KBM-7 (cell line): ENCODE results near the gene SKAP2.
"Not testable (repeated sequence)": the region's sequence is repeated elsewhere in the genome, so short reads cannot be mapped to it uniquely, and the experiment has no call there.

Experiments used
- DNase-seq: peaks from one replicate; pipeline ENCODE4 v3.0.0-alpha.2; 2015
- in situ Hi-C: fragments of 300-500 bp; cut with MboI; formaldehyde crosslinking; loops from 2 replicates; pipeline ENCODE4 v1.14.3; 2020; ENCODE audit warnings: low sequenced_read_pairs, low pct_unique_long_range_greater_than_20kb, mixed read lengths

Gene SKAP2

DNA sequence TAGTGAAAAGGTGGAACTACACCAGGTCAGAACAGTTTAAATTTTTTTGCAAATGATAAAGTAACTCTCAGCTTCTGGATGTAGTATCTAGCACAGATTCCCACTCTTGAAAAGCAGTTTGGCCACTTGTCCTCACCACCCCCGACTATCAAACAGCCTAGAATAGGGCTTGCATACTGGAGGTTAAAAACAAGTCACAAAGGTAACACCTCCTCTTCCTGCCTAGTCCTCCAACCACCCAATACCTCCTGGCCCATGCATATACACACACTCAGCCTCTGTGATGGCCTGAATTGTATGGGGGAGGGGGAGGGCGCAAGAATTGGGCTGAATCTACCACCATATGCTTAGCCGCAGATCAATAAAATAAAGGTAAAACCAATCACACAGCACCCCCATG is 5.7 kb downstream of the SKAP2 start:
- in situ Hi-C loops, result loop anchor here (10.0 kb wide), 1 partner anchor 296 kb away; the partner anchor contains the start of genes HOXA3 and HOXA7
- DNase-seq, result peak; percentile 26

DNA sequence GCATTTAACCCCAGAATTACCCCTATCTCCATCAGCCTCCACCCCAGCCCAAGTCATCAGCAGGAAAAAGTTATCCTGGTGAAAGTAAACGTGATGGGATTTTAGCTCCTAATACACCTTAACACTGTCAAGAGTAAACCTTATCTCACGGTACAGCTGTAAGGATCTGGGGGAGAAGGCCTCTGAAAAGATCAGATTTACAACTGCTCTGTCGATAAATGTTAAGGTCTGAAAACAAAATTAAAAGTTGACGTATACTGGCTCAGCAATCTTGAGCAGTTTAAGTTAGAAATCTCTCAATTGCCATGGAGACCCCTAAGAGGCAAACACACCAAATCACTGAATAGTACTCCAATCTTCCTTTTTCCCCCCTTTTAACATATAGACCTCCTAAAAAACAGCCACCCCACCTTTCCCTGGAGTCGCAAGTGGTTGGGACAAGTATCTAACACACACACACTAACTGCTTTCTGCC is 6.1 kb downstream of the SKAP2 start:
- peak; percentile 23 for DNase-seq

DNA sequence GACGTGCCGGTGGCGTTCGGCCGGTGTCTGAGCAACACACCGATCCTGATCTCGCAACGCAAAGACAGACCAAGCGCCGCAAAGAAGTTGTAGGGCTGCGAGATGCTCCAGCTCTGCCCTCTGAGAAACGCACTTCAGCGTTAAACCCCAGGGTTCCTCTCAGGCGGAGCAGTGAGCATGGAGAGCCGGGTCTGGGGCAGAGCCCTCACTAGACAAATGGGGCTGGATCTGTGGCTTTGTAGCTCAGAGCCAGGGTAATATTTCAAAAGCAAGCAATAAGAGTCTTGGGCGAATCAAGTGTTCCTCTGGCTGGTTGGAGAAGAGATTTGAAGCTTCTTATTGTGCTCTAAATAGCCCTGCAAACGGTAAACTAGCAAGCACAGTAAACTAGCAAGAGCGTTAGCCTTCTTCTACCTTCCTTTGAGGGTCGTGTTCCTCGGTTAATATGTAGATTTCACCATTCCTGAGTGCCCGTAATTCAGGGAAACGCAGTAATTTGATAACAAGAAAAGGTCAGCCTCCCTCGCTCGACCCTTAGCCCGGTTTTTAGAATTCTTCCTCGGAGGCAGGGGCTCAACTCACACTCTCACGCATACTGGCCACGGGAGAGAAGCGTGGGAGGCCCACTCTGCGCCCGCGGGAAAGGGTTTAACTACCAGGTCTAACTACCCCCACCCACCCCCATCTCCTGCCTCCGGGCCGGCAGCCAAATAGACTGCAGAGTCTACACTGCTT is 6.7 kb downstream of the SKAP2 start:
- peak; percentile 71 for DNase-seq
- in situ Hi-C loops, result loop anchor here (10.0 kb wide), 1 partner anchor 297 kb away; the partner anchor contains the start of genes HOXA3 and HOXA7

More for the DNA sequence above, 6.1 kb downstream of the SKAP2 start:
- in situ Hi-C loops, result loop anchor here (10.0 kb wide), 1 partner anchor 297 kb away; the partner anchor contains the start of genes HOXA3 and HOXA7

DNA sequence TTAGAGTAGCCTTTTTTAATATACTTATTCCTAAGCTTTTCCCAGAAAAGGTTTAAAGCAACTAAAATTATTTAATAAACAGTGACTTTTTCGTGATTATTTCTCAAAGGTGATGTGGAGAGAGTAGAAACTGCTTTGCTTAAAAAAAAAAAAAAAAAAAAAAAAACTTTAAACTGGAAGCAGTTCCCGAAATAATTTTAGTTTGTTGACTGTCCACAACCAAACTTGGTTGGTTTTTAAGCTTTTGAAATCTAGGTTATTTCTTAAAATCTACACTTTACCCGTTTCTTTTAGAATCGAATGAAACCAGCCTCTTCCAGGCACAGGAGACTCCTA is 7.3 kb downstream of the SKAP2 start:
- DNase-seq, result no peak
- in situ Hi-C loops, result loop anchor here (10.0 kb wide), 1 partner anchor 298 kb away; the partner anchor contains the start of genes HOXA3 and HOXA7

DNA sequence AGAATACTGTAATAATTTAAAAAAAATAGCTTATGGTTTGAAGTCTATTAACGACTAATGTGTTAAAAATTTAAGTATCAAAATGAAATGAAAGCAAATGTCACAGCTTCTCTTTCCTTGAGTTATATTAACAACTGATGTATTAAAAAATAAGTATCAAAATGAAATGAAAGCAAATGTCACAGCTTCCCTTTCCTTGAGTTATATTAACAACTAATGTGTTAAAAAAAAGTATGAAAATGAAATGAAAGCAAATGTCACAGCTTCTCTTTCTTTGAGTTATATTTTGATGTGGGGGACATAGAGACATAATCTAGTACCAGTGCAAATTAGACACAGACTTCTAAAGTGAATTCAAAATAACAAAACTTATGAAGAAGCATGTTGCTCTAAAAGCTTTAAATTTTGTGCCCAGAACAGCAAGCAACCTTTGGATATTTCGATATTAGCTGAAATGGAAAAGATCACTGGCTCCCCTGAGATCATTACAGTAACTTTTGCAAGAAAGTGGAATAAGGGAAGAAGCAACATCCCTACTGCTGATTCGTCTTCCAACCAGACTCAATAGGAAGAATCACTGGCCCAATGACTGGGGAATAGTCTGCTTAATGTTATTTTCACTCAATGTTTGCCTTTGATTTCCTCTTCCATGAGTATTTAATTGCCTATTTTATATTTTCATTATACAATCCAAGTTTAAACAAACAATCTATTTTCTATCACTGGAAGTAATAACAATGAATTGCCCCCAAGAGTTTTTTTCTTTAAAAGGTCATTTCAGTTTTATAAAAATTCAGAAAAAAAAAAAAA is 8.0 kb downstream of the SKAP2 start:
- peak; percentile 28 for DNase-seq
- in situ Hi-C loops, result loop anchor here (10.0 kb wide), 1 partner anchor 298 kb away; the partner anchor contains the start of genes HOXA3 and HOXA7

DNA sequence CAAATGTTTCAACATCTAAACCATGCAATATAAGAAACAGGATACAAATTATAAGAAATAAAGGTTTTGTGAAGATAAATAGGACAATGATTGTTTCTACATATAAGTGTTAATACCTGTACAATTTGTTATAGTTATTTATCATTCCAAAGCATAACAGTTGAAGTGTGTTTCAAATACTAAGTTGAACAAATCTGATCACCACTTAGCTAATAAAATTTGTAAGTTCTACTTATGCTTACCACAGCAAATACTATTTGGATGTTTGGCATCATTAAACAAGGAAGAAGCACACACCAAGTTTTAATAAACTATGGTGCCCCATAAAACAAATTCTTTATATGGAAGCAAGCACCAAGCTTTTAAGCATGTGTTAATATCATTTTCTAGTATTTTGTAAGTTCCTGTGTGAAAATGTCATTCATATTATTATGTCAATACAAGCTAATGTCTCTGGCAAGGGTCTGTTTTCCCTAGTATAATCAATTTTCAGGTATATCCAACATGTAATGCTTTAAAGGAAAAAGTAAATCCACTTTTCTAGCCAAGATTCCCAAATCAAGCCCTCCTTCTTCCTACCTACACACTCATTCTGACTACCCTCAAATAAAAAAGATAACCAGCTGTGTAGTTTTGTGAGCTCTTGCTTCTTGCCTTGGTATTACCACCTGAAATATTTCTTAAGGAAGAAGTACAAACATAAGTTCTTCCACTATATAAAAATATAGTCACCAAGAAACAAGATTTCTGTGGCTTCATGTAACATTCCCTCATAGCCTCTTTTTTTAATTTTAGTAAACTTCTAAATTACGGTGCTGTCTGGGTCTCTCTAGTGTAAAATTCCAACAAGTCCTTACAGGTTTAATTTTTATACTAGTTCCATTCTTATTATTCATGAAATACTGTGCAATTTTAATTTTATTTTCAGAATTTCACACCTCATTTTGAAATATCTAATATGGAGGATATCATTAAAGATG is 9.2 kb downstream of the SKAP2 start:
- in situ Hi-C loops, result loop anchor here (10.0 kb wide), 1 partner anchor 300 kb away; the partner anchor contains the start of genes HOXA3 and HOXA7

DNA sequence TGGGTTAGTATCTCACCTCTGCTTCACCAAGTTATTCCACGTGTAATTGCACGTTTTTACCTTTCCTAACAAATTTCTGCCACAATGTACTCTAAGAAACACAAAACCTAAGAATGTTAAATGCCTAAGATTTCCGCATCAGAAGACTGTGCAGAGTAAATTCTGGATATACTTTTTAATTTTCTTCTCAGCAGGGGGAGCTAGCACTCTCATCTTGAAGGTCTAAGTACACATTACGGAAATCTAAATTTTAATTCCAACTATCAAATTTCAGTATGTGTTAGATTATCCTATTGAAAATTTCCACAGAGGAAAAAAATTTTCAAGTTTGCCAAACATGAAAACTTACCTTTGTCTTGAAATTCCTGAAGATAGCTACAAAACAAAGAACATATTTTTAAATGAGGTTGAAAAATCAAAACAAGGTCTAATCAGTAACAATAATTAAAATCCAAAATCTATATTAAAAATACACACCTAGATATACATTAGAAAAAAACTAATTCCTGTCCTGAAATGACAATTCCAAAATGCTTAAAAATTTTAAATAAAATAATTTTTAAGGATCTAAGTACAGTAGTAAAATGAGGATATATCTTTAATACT is 10.5 kb downstream of the SKAP2 start:
- in situ Hi-C loops, result loop anchor here (10.0 kb wide), 1 partner anchor 301 kb away; the partner anchor contains the start of genes HOXA3 and HOXA7

More for the DNA sequence above, 9.2 kb downstream of the SKAP2 start:
- no peak for DNase-seq

DNA sequence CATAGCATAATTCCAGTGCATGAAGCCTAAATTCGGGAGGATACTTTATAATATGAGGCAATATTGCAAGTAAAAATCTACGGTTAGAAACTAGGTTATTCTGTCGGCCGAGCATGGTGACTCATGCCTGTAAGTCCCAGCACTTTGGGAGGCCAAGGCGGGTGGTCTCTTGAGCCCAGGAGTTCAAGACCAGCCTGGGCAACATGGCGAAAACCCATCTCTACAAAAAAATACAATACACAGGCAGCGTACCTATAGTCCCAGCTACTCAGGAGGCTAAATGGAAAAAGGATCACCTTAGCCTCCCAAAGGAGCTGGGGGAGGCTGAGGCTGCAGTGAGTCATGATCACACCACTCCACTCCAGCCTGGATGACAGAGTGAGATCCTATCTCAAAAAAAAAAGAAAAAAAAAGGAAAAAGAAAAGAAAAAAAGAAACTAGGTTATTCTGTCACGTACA is 14.2 kb downstream of the SKAP2 start:
- in situ Hi-C loops, result loop anchor here (10.0 kb wide), 1 partner anchor 305 kb away; the partner anchor contains the start of genes HOXA3 and HOXA7

More for the DNA sequence above, 10.5 kb downstream of the SKAP2 start:
- peak; percentile 63 for DNase-seq

DNA sequence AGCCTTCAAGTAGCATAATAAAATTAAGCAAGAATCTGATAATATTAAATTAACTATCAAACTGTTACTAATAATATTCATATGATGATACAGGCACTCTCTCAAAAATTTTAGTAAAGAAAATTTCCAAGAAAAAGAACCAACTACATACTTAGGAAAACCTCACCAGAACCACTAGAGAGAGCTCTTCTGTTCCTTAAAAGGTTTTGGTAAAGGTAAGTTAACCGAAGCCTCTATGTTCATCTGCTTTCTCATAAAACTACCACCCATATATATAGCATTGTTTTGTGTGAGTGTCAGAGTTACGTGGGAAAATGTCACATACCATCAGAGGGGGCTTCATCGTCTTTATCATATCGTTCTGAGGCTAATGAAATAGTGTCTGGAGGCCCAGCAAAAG is 20.7 kb downstream of the SKAP2 start:
- peak; percentile 19 for DNase-seq
- in situ Hi-C loops, result no loop called here

More for the DNA sequence above, 14.2 kb downstream of the SKAP2 start:
- no peak for DNase-seq

DNA sequence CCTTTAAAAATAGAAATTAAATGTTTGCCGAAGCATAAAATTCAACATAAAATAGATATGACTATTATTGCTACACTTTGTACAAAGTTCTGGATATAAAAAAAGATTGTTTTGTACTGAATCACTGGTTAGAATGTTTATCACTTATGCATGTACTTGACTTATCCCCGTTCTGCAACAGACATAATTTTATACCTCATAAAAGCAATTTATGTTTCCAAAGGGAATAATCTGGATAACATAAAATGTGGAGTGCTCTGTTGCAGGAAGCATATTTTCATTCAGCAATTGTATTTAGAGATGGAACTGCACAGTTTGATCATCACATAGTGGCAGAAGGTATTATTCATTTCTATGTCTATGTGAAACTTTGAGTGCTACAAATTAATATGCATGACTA is 21.5 kb downstream of the SKAP2 start:
- DNase-seq, result no peak
- in situ Hi-C loops, result no loop called here

DNA sequence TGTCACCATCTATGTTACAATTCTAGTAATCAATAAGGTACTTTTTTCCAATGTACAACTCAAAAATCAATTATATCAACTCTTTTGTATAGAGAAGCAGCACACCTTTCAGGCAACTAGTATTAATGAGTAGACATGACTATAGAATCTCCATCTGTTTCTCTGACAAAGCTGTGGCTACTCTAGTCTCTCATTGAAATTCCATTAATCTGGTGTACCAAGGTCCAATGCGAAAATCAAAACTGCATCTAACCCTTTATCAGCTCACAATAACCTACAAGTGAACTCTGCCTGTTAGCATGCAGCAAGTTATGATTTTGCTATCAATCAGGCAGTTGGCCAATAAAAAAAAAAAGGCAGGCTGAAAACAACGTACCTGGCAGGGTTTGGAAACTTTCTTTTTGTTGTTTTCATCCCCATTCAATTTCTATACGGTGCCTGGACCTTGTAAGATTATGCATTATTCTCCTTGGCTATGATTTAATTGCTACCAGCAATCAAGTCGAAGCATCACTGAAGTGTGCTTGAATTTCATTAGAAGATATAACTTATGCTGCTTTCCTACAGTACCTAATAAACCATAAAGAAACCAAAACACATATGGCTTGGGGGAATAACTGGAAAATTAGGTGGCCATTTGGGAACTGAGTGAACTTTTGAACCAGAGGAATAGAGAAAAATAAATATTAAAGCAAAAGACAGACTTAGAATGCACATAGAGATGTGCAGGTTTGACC is 23.2 kb downstream of the SKAP2 start:
- in situ Hi-C loops, result no loop called here
- DNase-seq, result no peak

DNA sequence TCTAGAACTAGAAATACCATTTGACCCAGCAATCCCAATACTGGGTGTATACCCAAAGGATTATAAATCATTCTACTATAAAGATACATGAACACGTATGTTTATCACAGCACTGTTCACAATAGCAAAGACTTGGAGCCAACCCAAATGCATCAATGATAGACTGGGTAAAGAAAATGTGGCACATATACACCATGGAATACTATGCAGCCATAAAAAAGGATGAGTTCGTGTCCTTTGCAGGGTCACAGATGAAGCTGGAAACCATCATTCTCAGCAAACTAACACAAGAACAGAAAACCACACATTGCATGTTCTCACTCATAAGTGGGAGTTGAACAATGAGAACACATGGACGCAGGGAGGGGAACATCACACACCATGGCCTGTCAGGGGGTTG is 27.6 kb downstream of the SKAP2 start:
- DNase-seq, in situ Hi-C loops: not testable (repeated sequence)

DNA sequence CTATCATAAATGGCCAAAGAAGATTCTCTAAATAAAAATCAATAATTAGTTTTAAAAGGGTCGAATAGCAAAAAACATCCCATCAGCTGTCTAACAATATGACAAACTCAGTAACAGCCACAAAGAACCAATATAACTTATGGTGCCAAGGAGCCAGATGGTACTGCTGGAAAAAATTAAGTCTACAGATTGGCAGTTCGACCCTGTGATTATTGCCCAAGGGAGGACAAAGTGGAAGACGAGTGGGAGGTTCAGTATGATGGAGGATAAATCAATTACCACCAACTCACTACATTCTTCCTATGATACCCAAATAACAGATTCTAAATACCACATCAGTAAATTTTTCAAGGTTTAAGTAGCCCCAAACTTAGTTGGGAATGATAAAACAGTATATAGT is 49.0 kb downstream of the SKAP2 start:
- in situ Hi-C loops, result no loop called here

DNA sequence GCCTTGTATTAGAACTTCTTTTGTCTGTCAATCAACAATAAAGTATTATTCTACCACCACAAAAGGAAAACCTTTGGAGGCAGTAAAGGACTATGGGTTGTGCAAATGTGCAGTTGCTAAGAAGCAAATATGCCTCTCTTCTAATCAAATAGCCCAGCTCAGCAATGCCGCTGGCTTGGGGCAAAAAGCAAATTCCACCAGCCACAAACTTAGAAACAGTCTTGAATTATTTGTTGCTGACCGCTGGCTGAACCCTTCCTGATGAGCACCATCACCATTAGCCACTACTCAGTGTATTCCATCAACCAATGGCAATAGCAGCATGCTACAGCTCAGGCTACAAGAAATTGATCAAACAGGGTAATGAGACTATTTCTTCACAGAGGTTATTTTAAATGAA is 51.0 kb downstream of the SKAP2 start:
- in situ Hi-C loops, result no loop called here
- no peak for DNase-seq

More for the DNA sequence above, 49.0 kb downstream of the SKAP2 start:
- no peak for DNase-seq

DNA sequence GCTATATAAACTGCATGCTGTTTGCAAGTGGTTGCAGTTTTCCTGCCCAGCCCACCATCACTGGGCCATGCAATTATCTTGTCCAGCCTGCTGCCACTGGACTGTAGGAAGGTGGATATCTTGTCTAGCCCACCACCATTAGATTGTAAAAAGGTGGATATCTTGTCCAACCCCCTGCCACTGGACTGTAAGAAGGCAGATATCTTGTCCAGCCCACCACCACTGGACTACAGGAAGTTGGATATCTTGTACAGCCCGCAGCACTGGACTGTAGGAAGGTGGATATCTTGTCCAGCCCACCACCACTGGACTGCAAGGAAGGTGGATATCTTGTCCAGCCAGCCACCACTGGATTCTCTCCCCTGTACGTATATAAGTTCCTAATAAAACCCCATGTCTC is 69.8 kb downstream of the SKAP2 start:
- no peak for DNase-seq
- in situ Hi-C loops, result no loop called here

DNA sequence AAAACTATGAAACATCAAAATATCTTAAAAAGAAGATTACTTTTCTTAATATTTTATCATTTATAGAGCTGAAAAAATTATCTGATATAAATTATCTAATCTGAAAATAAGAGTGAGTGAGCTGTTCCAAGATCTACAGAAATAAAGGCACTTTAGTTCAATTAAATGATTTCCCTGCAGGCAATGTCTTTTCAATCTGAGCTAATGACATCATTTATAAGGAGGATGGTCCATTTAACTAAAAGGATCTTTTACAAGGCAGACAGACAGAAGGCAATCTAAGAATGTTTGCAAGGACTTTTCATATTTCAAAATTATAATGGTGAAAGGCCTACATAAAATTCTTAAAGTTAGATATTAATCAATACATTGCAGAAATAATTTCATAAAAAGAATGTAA is 71.8 kb downstream of the SKAP2 start:
- in situ Hi-C loops, result no loop called here
- no peak for DNase-seq

DNA sequence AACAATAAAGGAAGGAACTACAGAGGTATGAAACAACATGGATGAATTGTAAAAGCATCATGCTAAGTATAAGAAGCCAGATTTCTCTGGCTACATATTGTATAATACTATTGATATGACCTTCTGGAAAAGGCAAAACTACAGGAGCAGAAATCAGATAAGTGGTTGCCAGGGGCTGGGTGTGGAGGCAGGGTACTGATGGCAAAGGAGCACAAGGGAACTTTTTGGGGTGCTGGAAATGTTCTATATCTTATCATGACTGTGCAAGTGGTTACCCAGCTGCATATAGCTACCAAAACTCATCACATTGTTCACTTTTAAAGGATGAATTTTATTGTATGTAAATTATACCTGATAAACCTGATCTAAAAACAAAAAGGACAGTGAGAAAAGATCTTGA is 72.4 kb downstream of the SKAP2 start:
- DNase-seq, result no peak
- in situ Hi-C loops, result no loop called here
